Measurements from ENCODE around the gene TFAM. TPM values are rescaled to one million over a fixed set of nuclear protein-coding genes. Genes with fewer than 3 reads are reported as not detected.

The TFAM gene
- total RNA-seq, 4 donors from 2014 or later, result 23.1 to 33.8 (median 32.2) TPM

DNA sequence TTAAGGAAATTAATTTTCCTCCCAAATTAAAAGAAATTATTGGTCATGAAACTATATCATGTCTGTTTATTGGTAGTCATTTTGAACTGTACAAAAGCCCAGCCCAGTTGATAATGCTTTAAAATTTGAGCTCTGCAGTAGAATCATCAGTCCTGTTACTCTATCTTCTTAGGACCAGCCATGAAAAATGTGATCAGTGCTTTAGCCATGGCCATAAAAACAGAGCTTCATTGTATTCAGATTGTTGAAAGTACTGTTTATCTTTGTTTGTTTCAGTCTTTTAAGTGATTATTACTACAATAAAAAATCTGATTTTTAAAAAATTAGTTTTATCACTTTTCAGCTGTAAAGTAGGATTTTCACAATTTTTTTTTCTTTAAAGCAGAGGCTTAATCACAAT lies 13.7 kb upstream of the TFAM start:
- no peaks in the 10 kb centered on the region for H3K9me3 ChIP-seq
- no peak for TF ChIP-seq POLR2A (IDR thresholded peaks at IDR 0.05)
- TF ChIP-seq, protein P1, sequence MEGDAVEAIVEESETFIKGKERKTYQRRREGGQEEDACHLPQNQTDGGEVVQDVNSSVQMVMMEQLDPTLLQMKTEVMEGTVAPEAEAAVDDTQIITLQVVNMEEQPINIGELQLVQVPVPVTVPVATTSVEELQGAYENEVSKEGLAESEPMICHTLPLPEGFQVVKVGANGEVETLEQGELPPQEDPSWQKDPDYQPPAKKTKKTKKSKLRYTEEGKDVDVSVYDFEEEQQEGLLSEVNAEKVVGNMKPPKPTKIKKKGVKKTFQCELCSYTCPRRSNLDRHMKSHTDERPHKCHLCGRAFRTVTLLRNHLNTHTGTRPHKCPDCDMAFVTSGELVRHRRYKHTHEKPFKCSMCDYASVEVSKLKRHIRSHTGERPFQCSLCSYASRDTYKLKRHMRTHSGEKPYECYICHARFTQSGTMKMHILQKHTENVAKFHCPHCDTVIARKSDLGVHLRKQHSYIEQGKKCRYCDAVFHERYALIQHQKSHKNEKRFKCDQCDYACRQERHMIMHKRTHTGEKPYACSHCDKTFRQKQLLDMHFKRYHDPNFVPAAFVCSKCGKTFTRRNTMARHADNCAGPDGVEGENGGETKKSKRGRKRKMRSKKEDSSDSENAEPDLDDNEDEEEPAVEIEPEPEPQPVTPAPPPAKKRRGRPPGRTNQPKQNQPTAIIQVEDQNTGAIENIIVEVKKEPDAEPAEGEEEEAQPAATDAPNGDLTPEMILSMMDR (IDR thresholded peaks at IDR 0.05), result no peak
- no peaks in the 10 kb centered on the region for H3K4me1 ChIP-seq
- no peak overlapping the region for H3K4me3 ChIP-seq (replicated peaks in 1 of 3)
- no peak for DNase-seq
- no peak overlapping the region for H3K27ac ChIP-seq
- intact Hi-C loops (cut with DNase I), result loop anchor here (10.0 kb wide), 1 partner anchor 67 kb away; no protein-coding TSS in a partner anchor
- no peaks in the 10 kb centered on the region for H3K36me3 ChIP-seq
- H3K27me3 ChIP-seq, result no peaks in the 10 kb centered on the region

DNA sequence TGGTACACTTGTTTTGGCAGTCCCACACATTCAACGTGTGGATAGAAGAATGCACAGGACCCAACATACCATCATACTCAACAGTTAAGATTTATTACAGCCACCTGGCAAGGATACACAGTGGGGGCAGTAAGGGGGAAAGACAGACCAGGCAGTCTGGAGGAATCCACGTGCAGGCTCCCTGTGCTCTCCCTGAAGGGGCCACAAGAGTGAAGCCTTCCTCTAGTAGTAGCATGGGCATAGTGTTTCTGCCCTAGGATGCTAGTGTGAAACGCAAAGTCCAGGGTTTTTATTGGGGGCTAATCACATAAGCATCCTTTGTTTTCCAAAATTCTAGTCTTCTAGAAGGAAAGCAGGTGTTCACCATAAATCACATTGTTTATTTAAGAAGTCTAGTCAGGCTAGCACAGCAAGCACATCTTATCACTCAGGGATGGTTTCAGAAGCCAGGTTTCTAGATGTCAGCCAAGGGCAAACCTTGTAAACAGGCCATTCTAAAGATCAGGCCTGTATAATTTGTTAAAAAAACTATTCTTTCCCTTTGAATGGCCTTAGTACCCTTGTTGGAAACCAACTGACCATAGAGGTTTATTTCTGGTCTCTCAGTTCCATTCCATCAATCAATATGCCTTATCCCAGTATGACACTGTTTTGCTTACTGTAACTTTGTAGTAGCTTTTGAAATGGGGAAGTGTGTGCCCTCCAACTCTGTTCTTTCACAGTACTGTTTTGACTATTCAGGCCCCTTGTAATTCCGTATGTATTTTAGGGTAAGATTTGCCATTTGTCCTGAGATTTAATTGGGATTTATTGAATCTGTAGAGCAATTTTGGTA lies 12.4 kb upstream of the TFAM start:
- intact Hi-C loops (cut with DNase I), result loop anchor here (10.0 kb wide), 1 partner anchor 68 kb away; no protein-coding TSS in a partner anchor
- no peak for TF ChIP-seq POLR2A (IDR thresholded peaks at IDR 0.05)
- TF ChIP-seq, protein P1 (IDR thresholded peaks at IDR 0.05), result no peak
- Histone ChIP-seq H3K27ac (no peak overlapping the region), H3K27me3 (no peaks in the 10 kb centered on the region), H3K4me1 (no peaks in the 10 kb centered on the region), H3K4me3 (replicated peaks in 1 of 3) (no peak overlapping the region), H3K36me3 (no peaks in the 10 kb centered on the region), H3K9me3 (no peaks in the 10 kb centered on the region)
- 89% methylated on average over 4 of the region's 4 CpGs for WGBS, 2 donors
- DNase-seq, result no peak

DNA sequence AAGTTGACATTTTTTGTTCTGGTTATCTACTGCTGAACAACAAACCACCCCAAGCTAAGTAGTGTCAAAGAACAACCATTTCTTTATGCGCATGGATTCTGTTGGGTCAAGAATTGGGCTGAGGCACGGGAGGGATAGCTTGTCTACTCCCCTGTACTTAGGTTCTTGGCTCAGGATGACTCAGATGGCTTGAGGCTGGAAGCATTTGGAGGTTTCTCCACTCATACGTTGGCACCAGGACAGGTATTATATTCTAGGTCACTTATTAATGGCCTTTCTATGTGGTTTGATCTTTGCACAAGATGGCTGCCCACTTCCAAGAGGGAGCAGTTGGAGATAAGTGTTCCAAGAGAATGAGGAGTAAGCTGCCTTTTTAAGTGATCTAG lies 11.8 kb upstream of the TFAM start:
- intact Hi-C loops (cut with DNase I), result loop anchor here (10.0 kb wide), 1 partner anchor 69 kb away; no protein-coding TSS in a partner anchor
- no peak for DNase-seq
- no peaks in the 10 kb centered on the region for H3K36me3 ChIP-seq
- TF ChIP-seq, protein P1 (IDR thresholded peaks at IDR 0.05), result no peak
- no peak for TF ChIP-seq POLR2A (IDR thresholded peaks at IDR 0.05)
- H3K4me3 ChIP-seq (replicated peaks in 1 of 3), result no peak overlapping the region
- H3K27ac ChIP-seq, result no peak overlapping the region
- H3K9me3 ChIP-seq, result no peaks in the 10 kb centered on the region
- H3K4me1 ChIP-seq, result no peaks in the 10 kb centered on the region
- no peaks in the 10 kb centered on the region for H3K27me3 ChIP-seq
- WGBS, 2 donors, result 95 to 97% methylated on average over 3 of the region's 3 CpGs

DNA sequence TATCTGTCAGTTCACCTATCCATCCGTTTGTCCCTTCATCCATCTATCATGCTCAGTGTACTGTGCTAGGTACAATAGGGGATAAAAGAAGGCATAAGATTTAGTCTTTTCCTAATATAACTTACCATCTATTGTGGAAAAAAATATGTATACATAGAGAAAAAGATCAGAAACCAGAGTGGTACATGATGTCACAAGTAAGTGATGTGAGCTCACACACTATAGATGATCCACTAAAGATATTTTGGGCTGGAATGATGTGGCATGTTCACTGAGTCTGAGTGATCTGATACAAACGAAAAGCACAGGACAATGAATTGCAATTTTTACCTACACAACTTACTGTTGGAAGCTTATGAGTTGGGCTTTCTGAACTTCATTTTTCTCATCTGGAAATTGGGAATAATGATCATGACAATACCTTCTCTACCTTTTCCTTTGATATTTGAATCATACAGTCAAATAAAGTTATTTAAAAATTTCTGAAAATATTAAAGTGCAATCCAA lies 2.7 kb upstream of the TFAM start:
- 88 to 92% methylated on average over 2 of the region's 2 CpGs for WGBS, 2 donors
- DNase-seq, result no peak
- intact Hi-C loops (cut with DNase I), result no loop called here

More for the DNA sequence above, 2.7 kb upstream of the TFAM start:
- H3K4me1 ChIP-seq, result peaks cover 0 to 10% of the 10 kb centered on the region in 2 donors
- no peak for TF ChIP-seq POLR2A (IDR thresholded peaks at IDR 0.05)
- TF ChIP-seq, protein P1 (IDR thresholded peaks at IDR 0.05), result no peak
- H3K4me3 ChIP-seq (replicated peaks in 1 of 3), result no peak overlapping the region
- H3K27me3 ChIP-seq, result no peaks in the 10 kb centered on the region
- H3K36me3 ChIP-seq, result no peaks in the 10 kb centered on the region
- no peak overlapping the region for H3K27ac ChIP-seq
- no peaks in the 10 kb centered on the region for H3K9me3 ChIP-seq
